ENCODE measurements around the gene EMD. TPM values are rescaled to one million over a fixed set of nuclear protein-coding genes. Genes with fewer than 3 reads are reported as not detected.
"Not testable (repeated sequence)": the region's sequence is repeated elsewhere in the genome, so short reads cannot be mapped to it uniquely, and the experiment has no call there.

EMD gene
- total RNA-seq, 2 experiments from 2014 or later: 52.1 to 59.9 TPM

- Mint-ChIP-seq H3K36me3 (ENCODE audit: low read depth) (peaks cover 9% of the 10 kb centered on the region), H3K27me3 (no peaks in the 10 kb centered on the region), H3K4me1 (peaks cover 25% of the 10 kb centered on the region), H3K27ac (peak overlapping the region; percentile 82), H3K9me3 (no peaks in the 10 kb centered on the region), H3K4me3 (peak overlapping the region; percentile 79)
- DNase-seq: no peak
- CTCF ChIA-PET: no interaction called here
- POLR2A ChIA-PET: no interaction called here
Observed at GRCh38 chrX:154380787-154381186, 1.7 kb downstream of the EMD start.

DNA sequence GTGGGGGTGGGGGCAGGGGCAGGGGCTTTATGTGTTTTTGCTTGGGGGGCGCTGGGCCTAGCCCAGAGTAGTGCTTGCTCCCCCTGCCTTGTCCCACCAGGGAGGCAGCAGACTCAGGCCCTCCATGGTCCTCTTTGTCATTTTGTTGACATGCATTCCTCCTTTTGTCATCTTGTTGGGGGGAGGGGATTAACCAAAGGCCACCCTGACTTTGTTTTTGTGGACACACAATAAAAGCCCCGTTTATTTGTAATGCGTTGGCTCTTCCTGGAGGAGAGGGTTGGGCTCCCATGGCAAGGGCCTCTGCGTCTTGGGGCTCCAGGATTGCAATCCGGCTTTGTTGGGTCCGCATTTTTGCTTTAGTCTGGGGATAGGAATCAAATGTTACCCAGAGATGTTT lies 2.2 kb downstream of the EMD start:
- no peaks in the 10 kb centered on the region for H3K9me3 Mint-ChIP-seq
- no peak overlapping the region for H3K4me3 Mint-ChIP-seq
- peaks cover 9% of the 10 kb centered on the region for H3K36me3 Mint-ChIP-seq (ENCODE audit: low read depth)
- ChIA-PET POLR2A (no interaction called here), CTCF (interaction anchor here (0.6 to 1.0 kb wide), 2 partner anchors 8 to 16 kb away, joined by 3 to 4 read pairs; no protein-coding TSS in a partner anchor)
- no peak for DNase-seq
- no peaks in the 10 kb centered on the region for H3K27me3 Mint-ChIP-seq
- H3K27ac Mint-ChIP-seq: no peak overlapping the region
- peaks cover 24% of the 10 kb centered on the region for H3K4me1 Mint-ChIP-seq

DNA sequence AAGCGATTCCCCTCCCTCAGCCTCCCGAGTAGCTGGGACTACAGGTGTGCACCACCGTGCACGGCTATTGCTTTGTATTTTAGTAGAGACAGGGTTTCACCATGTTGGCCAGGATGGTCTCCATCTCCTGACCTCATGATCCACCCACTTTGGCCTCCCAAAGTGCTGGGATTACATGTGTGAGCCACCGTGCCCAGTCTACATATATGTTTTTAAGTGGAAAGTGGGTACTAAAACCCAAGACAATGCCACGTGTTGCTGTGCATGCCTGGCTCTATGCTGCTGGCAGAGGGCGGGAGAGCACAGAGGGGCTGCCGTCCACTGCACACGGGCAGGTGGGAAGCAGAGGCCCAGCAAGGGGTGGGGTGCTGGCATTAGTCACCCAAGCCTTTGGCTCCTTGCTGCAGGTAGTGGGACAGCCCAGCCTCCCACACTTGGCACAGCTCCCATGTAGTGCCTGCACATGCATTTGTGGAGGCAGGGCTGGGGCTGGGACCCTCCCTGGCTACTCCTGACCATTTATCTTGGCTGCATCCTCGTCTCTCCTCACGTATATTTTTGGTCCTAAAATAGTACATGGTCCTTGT lies 3.5 kb downstream of the EMD start:
- no peaks in the 10 kb centered on the region for H3K27me3 Mint-ChIP-seq
- ChIA-PET CTCF (interaction anchor here (1.0 kb wide), 2 partner anchors 10 to 153 kb away, joined by 3 read pairs; no protein-coding TSS in a partner anchor), POLR2A (interaction anchor here (1.1 kb wide), 1 partner anchor 11 kb away, joined by 5 read pairs; no protein-coding TSS in a partner anchor)
- peaks cover 9% of the 10 kb centered on the region for H3K36me3 Mint-ChIP-seq (ENCODE audit: low read depth)
- no peaks in the 10 kb centered on the region for H3K9me3 Mint-ChIP-seq
- H3K4me1 Mint-ChIP-seq: peaks cover 16% of the 10 kb centered on the region
- no peak overlapping the region for H3K27ac Mint-ChIP-seq
- H3K4me3 Mint-ChIP-seq: no peak overlapping the region
- no peak for DNase-seq

DNA sequence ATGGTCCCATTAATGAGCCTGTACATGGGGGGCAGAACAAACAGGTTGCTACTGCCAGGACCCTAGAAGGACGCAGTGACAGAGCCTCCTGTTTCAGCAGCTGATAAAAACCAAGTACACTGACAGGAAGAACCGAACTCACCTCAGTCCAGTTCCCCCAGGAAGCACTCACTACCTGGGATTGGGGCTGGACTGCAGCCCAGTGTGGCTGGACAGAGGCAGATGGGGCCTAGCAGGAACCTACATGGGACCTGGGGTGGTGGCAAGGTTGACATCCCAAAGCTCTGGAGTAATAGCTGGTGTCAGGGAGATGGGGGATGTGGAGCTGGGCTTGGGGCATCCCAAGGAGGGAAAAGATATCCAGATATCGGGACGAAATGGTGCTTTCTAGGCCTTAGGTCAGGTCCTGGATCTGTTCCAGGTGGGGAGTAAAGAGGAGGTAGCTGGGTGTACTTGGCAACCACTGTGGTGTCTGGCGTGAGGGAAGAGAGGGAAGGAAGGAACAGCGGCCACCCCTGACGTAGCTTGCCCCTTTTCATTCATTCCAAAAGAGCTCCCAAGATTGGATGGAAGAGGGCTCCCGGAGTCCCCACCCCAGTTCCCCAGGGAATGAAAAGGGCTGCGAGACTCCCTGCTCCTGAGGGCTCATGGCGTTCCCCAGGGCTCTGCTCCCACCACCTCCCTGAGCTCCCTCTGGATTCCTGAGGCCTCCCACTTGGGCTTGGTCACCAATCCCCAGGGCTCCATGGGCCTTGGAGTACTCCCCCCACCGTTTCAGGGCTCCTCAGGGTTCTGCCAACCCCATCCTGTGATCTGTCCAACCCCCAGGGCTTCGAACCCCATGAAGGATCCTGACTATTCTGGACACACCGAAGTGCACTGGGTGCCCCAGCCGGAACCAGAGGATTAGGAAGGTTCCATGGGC lies 4.5 kb downstream of the EMD start:
- no peak for DNase-seq
- Mint-ChIP-seq H3K27me3 (no peaks in the 10 kb centered on the region), H3K36me3 (ENCODE audit: low read depth) (peaks cover 9% of the 10 kb centered on the region), H3K4me3 (no peak overlapping the region), H3K9me3 (no peaks in the 10 kb centered on the region), H3K27ac (no peak overlapping the region), H3K4me1 (peaks cover 14% of the 10 kb centered on the region)
- CTCF ChIA-PET: interaction anchor here (1.0 to 1.5 kb wide), 2 partner anchors 10 to 20 kb away, joined by 3 to 4 read pairs; no protein-coding TSS in a partner anchor
- POLR2A ChIA-PET: interaction anchor here (1.1 kb wide), 1 partner anchor 12 kb away, joined by 5 read pairs; no protein-coding TSS in a partner anchor

DNA sequence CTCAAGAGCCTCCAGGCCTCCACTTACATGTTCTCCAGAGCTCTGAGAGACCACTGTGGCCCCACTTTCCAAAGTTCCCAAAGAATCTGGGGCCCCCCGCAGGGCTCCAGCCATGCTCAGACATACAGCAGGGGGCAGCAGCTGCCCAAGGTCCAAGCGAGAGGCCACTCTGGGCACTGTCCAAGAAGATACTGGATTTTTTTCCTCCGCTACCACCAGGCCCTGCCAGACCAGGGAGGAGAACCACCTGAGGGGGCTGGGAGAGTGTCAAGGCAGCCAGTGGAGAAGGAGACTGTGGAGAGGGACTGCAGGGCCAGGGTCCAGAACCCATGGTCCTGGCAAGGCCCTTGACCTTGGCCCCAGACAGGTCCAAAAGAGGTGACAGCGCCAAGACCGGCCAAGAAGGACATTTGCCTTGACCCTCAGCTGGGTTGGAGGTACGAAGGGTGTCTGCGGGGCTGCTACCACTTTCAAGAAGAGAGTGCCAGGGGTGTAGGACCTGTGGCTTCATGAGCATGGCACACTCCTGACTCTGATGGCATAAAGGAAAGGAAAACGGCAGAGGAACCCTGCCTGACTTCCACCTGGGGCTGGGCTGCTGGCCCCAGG lies 5.3 kb downstream of the EMD start:
- H3K36me3 Mint-ChIP-seq (ENCODE audit: low read depth): peaks cover 9% of the 10 kb centered on the region
- POLR2A ChIA-PET: no interaction called here
- H3K4me1 Mint-ChIP-seq: peaks cover 14% of the 10 kb centered on the region

GRCh38 chrX:154388094-154388493 lies 9.0 kb downstream of the EMD start:
- H3K27ac Mint-ChIP-seq; H3K4me1 Mint-ChIP-seq; CTCF ChIA-PET; H3K4me3 Mint-ChIP-seq; H3K27me3 Mint-ChIP-seq; H3K9me3 Mint-ChIP-seq; POLR2A ChIA-PET; DNase-seq; H3K36me3 Mint-ChIP-seq (ENCODE audit: low read depth): not testable (repeated sequence)

More for the DNA sequence above, 5.3 kb downstream of the EMD start:
- no peak for DNase-seq
- H3K9me3 Mint-ChIP-seq: no peaks in the 10 kb centered on the region
- H3K27me3 Mint-ChIP-seq: no peaks in the 10 kb centered on the region
- H3K27ac Mint-ChIP-seq: peak overlapping the region; percentile 13
- no peak overlapping the region for H3K4me3 Mint-ChIP-seq
- CTCF ChIA-PET: interaction anchor here (1.0 to 1.5 kb wide), 2 partner anchors 11 to 21 kb away, joined by 3 to 4 read pairs; no protein-coding TSS in a partner anchor

DNA sequence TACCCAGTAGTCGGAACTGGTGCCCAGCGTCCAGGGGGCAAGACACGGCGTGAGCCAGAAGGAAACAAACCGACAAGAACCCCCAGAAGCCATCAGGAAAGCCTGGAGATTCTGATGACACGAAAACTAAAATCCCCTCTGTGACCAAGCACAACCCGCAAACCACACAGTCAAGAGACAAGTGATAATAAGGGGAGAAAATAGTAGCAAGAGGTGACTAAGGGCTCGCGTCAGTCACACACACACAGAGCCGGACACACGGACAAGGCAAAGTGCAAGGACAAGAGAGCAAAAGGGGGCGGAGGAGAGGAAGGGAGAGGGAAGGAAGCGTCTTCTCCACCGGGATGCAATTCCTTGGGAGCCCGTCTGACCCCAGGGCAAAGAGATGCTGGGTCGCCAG lies 9.6 kb downstream of the EMD start:
- H3K27me3 Mint-ChIP-seq; H3K27ac Mint-ChIP-seq; H3K36me3 Mint-ChIP-seq (ENCODE audit: low read depth); POLR2A ChIA-PET; H3K4me1 Mint-ChIP-seq; DNase-seq; H3K9me3 Mint-ChIP-seq; H3K4me3 Mint-ChIP-seq; CTCF ChIA-PET: not testable (repeated sequence)

DNA sequence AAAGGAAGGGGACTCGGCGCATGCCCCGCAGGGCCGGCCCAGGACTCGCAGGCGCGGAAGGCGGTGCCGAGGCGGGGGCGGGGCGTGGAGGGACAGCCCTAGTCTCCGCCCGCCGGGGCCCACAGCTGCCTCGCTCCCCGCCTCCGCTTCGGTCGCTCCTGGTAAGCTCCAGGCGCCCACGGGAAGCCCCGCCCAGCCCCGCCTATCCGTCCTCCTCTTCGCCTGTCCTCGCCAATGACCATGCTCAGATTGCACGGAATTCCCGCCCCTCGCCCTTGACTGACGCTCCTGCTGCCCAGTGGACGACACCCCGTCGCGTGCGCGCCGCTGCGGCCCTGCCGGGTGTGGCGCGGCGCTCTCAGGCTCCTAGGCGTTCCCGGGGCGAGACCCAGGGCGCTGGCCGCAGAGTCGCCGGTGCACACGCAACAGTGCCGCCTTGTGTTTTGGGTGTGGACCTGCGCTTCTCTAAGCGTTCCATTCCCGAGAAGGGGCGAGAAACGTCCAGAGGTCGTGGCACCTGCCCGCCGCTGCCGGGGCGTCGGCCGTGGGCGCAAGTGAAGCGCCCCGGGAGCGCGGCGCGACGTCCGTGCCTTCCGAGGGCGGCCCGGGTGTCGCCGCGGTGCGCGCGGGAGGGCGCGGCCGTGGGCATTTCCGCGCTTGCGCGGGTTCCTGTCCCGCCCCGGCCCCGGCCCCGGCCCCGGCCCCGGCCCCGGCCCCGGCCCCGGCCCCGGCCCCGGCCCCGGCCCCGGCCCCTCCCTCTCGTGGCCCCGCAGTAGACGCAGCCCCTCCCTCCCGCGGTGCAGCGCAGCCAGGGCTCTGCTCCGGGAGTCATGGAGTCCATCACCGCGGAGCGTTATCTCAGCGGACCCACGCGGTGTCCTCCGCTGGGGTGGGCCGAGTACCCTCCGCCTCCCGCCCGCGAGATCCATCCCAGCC lies 11.0 kb downstream of the EMD start:
- H3K36me3 Mint-ChIP-seq (ENCODE audit: low read depth); H3K9me3 Mint-ChIP-seq; CTCF ChIA-PET: not testable (repeated sequence)

DNA sequence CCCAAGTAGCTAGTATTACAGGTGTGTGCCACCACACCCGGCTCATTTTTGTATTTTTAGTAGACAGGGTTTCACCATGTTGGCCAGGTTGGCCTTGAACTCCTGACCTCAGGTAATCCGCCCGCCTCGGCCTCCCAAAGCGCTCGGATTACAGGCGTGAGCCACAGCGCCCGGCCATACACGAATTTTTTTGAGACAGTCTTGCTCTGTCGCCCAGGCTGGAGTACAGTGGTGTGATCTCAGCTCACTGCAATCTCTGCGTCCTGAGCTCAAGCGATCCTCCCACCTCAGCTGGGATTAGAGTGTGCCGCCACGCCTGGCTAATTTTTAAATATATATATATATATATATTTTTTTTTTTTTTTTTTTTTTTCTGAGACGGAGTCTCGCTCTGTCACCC lies 17.3 kb downstream of the EMD start:
- DNase-seq, H3K27me3 Mint-ChIP-seq, POLR2A ChIA-PET, H3K9me3 Mint-ChIP-seq: not testable (repeated sequence)
- peaks cover 26% of the 10 kb centered on the region for H3K36me3 Mint-ChIP-seq (ENCODE audit: low read depth)
- H3K4me1 Mint-ChIP-seq: peaks cover 13% of the 10 kb centered on the region
- H3K27ac Mint-ChIP-seq: peak overlapping the region; percentile 9
- peak overlapping the region; percentile 96 for H3K4me3 Mint-ChIP-seq
- CTCF ChIA-PET: interaction anchor here (0.9 to 2.8 kb wide), 2 partner anchors 19 to 23 kb away, joined by 3 to 10 read pairs; partner anchors contain the start of gene FLNA

More for the DNA sequence above, 11.0 kb downstream of the EMD start:
- DNase-seq, H3K27ac Mint-ChIP-seq, POLR2A ChIA-PET, H3K4me1 Mint-ChIP-seq, H3K4me3 Mint-ChIP-seq, H3K27me3 Mint-ChIP-seq: not testable (repeated sequence)

DNA sequence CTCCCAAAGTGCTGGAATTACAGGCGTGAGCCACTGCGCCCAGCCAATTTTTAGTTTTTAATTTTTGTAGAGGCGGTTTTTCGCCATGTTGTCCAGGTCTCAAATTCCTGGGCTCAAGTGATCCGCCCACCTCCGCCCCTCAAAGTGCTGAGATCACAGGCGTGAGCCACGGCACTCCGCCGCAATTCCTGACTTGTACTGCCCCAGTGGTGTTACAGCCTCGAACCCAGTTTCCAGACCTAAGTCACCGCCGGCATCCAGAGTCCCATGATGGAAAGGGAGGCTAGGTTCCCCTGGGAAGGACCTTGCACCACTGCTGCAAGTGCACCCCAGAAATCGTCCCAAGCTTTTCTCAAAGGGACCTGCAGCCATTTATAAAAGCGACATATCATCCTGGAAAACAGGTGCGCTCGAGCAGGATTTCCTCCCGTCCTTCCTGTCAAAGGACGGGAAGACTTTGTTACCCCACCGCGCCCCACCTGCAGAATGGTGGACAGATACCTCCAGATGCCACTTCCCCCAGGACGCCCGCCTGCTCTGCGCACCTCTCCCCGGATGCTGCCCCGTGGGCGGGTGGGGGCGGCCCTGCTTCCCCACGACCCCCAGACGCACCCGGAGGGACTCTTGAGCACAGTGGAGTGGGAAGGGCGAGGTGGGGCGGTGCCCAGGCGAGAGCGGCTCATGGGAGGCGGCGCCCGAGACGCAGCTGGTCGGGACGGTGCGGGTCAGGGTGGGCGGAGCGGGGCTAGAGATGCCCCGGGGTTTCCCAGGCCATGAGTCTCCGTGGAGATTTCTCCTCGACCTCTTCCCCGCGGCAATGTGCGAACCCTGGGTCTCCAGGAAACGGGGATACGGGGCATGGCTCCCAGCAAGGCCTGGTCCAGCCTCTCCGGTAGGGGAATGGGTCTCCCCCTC lies 18.1 kb downstream of the EMD start:
- DNase-seq: peak; percentile 58
- Mint-ChIP-seq H3K4me1 (peaks cover 13% of the 10 kb centered on the region), H3K27ac (peak overlapping the region; percentile 100), H3K27me3 (no peaks in the 10 kb centered on the region), H3K36me3 (ENCODE audit: low read depth) (peaks cover 26% of the 10 kb centered on the region), H3K9me3 (no peaks in the 10 kb centered on the region), H3K4me3 (peak overlapping the region; percentile 96)
- ChIA-PET POLR2A (interaction anchor here (0.6 to 1.1 kb wide), 2 partner anchors 15 to 422 kb away, joined by 3 to 4 read pairs; no protein-coding TSS in a partner anchor), CTCF (interaction anchor here (0.5 to 2.8 kb wide), 4 partner anchors 16 to 127 kb away, joined by 3 to 10 read pairs (median 4); partner anchors contain the start of gene FLNA)
